SK-N-SH (cell line): ENCODE measurements around the gene MYOCD.

Experiments used
- ELF1 ChIP-seq: IDR thresholded peaks from 2 replicates; pipeline ENCODE4 v1.4.0; 2012
- EP300 ChIP-seq, 2 experiments: IDR thresholded peaks; 2 replicates each; pipeline versions ENCODE4 v1.4.0 to v1.6.1; 2012; ENCODE audit warnings: borderline replicate concordance in 1 of 2, low read depth in 1 of 2, low read length in 1 of 2
- POLR2AphosphoS5 ChIP-seq: IDR thresholded peaks from 2 replicates; pipeline ENCODE4 v1.6.1; 2012; ENCODE audit warnings: low read depth, low read length
- RAD21 ChIP-seq: IDR thresholded peaks from 2 replicates; pipeline ENCODE4 v1.6.1; 2012; ENCODE audit warnings: mild to moderate bottlenecking, low read length
- RXRA ChIP-seq: IDR thresholded peaks from 2 replicates; pipeline ENCODE4 v1.4.0; 2012; ENCODE audit warnings: low read depth, mild to moderate bottlenecking, borderline replicate concordance
- YY1 ChIP-seq: IDR thresholded peaks from 2 replicates; pipeline ENCODE4 v1.4.0; 2012; ENCODE audit warnings: low read depth, mild to moderate bottlenecking
- TF ChIP-seq, protein P1 (sequence below): fragments of 200-600 bp; sonication (generic); IDR thresholded peaks from 2 replicates; pipeline ENCODE4 v1.6.1; 2017; ENCODE audit warnings: antibody characterized with exemption, mild to moderate bottlenecking, moderate library complexity
- TF ChIP-seq, protein P2 (sequence below): IDR thresholded peaks from 2 replicates; pipeline ENCODE4 v1.4.0; 2012; ENCODE audit warnings: low read depth, borderline replicate concordance

DNA sequence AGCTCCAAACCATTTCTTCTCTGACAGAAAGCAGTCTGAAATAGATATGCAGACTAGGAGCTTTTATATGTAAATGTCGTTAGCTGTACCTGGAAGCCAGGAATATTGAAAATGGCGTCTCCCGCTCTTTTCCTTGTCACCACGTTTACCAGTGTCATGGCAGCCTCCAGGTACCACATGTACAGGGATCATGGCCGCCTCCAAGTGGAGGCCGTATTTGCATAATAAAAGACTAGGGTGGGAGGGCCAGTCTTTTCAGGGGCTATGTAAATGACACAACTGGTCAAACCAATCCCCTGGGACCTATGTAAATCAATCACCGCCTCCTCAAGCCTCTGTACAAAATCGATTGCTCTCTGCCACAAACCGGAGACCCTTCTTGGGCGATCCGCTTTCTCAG lies 54.3 kb downstream of the MYOCD start:
- TF ChIP-seq, protein P1, sequence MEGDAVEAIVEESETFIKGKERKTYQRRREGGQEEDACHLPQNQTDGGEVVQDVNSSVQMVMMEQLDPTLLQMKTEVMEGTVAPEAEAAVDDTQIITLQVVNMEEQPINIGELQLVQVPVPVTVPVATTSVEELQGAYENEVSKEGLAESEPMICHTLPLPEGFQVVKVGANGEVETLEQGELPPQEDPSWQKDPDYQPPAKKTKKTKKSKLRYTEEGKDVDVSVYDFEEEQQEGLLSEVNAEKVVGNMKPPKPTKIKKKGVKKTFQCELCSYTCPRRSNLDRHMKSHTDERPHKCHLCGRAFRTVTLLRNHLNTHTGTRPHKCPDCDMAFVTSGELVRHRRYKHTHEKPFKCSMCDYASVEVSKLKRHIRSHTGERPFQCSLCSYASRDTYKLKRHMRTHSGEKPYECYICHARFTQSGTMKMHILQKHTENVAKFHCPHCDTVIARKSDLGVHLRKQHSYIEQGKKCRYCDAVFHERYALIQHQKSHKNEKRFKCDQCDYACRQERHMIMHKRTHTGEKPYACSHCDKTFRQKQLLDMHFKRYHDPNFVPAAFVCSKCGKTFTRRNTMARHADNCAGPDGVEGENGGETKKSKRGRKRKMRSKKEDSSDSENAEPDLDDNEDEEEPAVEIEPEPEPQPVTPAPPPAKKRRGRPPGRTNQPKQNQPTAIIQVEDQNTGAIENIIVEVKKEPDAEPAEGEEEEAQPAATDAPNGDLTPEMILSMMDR: no peak
- TF ChIP-seq EP300 (IDR thresholded peaks at IDR 0.05; ENCODE audit: borderline replicate concordance in 1 of 2, low read depth in 1 of 2, low read length in 1 of 2): no peak
- TF ChIP-seq POLR2AphosphoS5: no peak
- TF ChIP-seq RAD21: no peak
- no peak for TF ChIP-seq YY1
- TF ChIP-seq, protein P2, sequence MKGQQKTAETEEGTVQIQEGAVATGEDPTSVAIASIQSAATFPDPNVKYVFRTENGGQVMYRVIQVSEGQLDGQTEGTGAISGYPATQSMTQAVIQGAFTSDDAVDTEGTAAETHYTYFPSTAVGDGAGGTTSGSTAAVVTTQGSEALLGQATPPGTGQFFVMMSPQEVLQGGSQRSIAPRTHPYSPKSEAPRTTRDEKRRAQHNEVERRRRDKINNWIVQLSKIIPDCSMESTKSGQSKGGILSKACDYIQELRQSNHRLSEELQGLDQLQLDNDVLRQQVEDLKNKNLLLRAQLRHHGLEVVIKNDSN: no peak
- TF ChIP-seq RXRA: no peak
- no peak for TF ChIP-seq ELF1
